Measurements from ENCODE around the gene MEPE.
A peak's percentile ranks its signal among the peaks of the same experiment; 100 is the strongest.

Gene MEPE

DNA sequence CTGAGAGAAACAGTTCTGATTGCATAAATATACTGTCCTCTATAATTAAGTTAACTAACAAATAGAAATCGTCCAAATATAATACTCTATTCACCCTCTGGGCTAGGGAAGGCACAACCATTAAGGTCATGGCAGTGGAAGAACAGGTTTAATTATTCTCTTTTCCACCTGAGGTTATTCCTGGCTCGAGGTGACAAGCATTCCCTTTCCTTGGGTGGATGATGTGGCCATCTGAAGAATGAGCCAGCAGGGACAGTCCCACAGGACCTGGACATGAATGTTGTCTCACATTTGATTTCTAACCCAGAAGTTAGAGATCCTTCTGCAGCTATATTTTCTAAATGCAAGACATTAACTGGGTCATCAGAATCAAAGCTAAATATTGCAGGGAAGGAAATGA, 27.9 kb upstream of the MEPE start:
- TF ChIP-seq CTCF (conservative IDR thresholded peaks at IDR 0.05; ENCODE audit: low read length), result no peak
- DNase-seq (ENCODE audit: low read depth), result no peak

DNA sequence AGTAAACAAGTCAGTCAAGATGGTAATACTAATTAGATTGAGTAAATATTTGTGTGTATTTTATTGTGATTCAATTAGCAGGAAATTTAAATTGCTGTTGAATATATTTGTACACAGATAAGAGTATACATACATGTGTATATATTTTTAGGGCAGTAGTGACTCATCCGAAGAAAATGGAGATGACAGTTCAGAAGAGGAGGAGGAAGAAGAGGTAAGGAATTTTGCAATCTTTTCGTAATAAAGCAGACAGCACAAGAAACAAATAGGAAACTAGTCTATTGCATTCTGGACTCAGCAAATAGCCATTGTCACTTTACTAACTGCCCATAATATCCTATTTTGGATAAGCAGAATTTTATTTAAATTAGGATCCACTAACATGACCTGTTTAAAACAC, 26.8 kb upstream of the MEPE start:
- H3K4me3 ChIP-seq (ENCODE audit: low read length), result no peak overlapping the region
- peak; percentile 51 for DNase-seq (ENCODE audit: low read depth)
- TF ChIP-seq CTCF (conservative IDR thresholded peaks at IDR 0.05; ENCODE audit: low read length), result no peak

More for the DNA sequence above, 27.9 kb upstream of the MEPE start:
- H3K4me3 ChIP-seq (ENCODE audit: low read length), result no peak overlapping the region

- no peak overlapping the region for H3K4me3 ChIP-seq (ENCODE audit: low read length)
- TF ChIP-seq CTCF (conservative IDR thresholded peaks at IDR 0.05; ENCODE audit: low read length), result no peak
- DNase-seq (ENCODE audit: low read depth), result peak; percentile 77
These were observed 26.2 kb upstream of the MEPE start for GRCh38 chr4:87806520-87806919.

DNA sequence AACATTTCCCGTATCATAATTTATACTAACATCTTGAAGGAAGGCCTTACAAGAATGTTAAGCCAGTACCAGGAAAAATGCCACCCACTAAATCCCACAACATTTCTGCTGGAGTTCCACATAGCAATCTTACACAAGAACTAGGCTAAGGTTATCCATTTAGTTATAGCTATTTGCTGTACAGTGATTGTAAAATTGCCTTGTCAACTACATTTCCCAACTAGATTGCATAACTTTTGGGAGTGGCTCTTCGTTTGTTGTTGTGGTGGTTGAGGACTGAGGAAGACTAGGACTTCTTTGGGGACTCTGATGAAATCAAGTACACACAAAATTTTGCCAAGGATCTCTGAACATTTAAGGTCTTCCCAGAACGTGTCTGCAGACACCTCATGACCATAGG, 25.4 kb upstream of the MEPE start:
- no peak overlapping the region for H3K4me3 ChIP-seq (ENCODE audit: low read length)
- DNase-seq (ENCODE audit: low read depth), result peak; percentile 85
- no peak for TF ChIP-seq CTCF (conservative IDR thresholded peaks at IDR 0.05; ENCODE audit: low read length)

- no peak overlapping the region for H3K4me3 ChIP-seq (ENCODE audit: low read length)
- no peak for DNase-seq (ENCODE audit: low read depth)
- no peak for TF ChIP-seq CTCF (conservative IDR thresholded peaks at IDR 0.05; ENCODE audit: low read length)
These were observed 20.8 kb upstream of the MEPE start for GRCh38 chr4:87811977-87812376.

DNA sequence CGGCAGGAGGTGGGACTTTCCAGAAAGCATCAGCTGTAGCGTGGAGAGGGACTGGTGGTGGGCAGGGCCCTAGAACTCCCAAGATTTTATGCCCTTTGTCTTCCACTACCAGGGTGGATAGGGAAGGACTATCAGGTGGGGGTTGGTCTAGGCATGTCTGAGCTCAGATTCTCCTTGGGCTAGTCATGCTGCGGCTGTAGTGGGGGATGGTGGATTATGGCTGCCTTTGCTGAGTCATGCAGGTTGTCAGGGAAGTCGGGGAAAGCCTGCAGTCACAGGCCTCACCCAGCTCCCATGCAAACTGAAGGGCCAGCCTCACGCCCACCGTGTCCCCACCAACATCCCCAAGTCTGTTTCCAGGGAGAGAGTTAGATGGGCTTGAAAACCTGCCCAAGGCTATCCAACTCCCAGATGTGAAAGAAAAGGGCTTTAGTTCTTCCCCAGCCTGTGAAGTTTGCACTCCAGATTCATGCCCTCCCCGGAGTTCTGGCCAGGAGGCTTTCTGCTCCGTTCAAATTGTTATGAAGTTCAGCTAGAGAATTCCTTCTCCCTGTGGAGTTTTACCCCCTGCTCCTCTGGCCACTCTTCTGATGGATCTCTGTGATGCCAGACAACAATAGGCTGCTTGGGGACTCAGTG, 13.4 kb upstream of the MEPE start:
- no peak overlapping the region for H3K4me3 ChIP-seq (ENCODE audit: low read length)
- no peak for TF ChIP-seq CTCF (conservative IDR thresholded peaks at IDR 0.05; ENCODE audit: low read length)
- DNase-seq (ENCODE audit: low read depth), result peak; percentile 93

- TF ChIP-seq CTCF (conservative IDR thresholded peaks at IDR 0.05; ENCODE audit: low read length), result no peak
- no peak overlapping the region for H3K4me3 ChIP-seq (ENCODE audit: low read length)
- no peak for DNase-seq (ENCODE audit: low read depth)
These were observed 9.6 kb upstream of the MEPE start for GRCh38 chr4:87823200-87823599.
